WI38 (cell line): ENCODE data around the gene SNAP91.
"Not testable (repeated sequence)": the region's sequence is repeated elsewhere in the genome, so short reads cannot be mapped to it uniquely, and the experiment has no call there.

ENCODE experiments used
- H3K4me3 ChIP-seq: 2 replicates; pipeline ENCODE4 v1.5.1; 2011; ENCODE audit warnings: low read depth, mild to moderate bottlenecking, control low read depth, low read length
- CTCF ChIP-seq: IDR thresholded peaks from 2 replicates; pipeline ENCODE4 v1.5.1; 2012; ENCODE audit warnings: low read depth, mild to moderate bottlenecking, control low read depth, low read length

The SNAP91 gene

GRCh38 chr6:83633149-83633548 lies 75.8 kb downstream of the SNAP91 start:
- H3K4me3 ChIP-seq = no peak overlapping the region

DNA sequence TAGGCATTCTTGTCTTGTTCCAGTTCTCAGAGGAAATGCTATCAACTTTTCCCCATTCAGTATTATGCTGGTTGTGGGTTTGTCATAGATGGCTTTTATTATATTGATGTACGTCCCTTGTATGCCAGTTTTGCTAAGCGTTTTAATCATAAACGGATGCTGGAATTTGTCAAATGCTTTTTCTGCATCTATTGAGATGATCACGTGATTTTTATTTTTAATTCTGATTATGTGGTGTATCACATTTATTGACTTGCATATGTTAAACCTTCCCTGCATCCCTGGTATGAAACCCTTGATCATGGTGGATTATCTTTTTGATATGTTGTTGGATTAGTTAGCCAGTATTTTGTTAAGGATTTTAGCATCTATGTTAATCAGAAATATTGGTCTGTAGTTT lies 79.0 kb downstream of the SNAP91 start:
- H3K4me3 ChIP-seq = not testable (repeated sequence)

More at GRCh38 chr6:83633149-83633548, 75.8 kb downstream of the SNAP91 start:
- TF ChIP-seq CTCF = no peak

DNA sequence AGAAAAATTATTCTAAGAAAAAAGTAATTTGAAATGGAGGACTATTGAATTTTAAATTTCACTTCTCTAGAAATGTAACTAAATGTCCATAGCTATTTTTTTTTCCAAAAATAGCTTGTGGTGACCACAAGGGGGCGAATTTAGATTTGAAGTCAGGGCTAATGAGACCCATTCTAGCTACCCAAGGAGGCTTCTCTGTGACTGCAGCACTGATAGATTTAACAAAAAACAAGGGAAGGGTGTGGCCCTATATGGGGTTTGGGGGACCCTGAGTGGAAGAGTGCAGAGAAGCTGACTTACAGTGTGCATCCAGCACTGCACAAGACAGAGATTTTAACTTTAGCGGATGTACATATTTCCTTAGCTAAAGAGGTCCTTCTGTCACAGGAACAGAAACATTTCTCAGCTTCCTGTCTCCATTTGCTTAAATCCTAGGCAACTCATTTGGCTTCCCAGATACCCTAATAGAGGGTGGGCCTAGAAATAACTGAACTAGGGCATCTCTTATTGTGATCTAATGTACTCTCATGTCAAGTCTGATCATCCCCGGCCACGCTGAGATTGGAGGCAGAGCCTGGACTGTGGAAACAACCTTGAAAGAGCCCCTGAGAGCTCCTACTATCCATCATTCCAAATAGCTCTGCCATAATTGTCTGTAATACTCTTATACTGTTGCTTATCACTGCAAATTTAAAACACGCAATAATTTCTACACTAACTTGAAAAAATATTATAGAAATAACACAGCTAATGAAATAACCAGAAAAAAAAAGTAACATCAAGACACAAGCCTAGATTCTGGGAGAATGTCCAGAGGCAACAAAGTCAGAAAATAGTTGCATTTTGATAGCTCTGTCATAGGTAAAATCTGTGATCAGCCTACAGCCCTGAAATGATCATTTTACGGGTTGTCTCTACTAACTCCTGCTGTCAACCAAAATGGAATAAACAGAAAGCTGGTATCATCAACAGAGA lies 93.6 kb downstream of the SNAP91 start:
- H3K4me3 ChIP-seq = no peak overlapping the region
- peak; percentile 46 for TF ChIP-seq CTCF

GRCh38 chr6:83613378-83613777 lies 95.5 kb downstream of the SNAP91 start:
- no peak for TF ChIP-seq CTCF
- H3K4me3 ChIP-seq = no peak overlapping the region

DNA sequence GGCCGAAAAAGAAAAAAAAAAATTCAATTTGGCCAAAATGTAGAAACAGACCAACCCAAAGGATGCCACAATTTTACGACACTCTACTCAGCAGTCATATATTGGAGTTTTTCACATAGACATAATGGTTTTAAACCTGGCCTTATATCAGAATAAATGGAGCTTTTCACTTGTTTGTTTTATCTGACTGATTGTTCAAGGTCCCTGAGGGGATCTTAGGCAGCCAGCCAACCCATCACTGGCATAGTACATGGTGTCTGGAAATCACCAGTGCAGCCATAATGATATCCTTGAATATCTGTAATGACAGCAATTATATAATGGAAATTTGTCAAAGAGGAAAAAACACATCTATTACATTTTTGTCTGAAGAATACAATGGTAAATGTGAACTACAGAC lies 99.7 kb downstream of the SNAP91 start:
- no peak for TF ChIP-seq CTCF
- H3K4me3 ChIP-seq = no peak overlapping the region

GRCh38 chr6:83605517-83605916 lies 103.4 kb downstream of the SNAP91 start:
- H3K4me3 ChIP-seq = no peak overlapping the region
- TF ChIP-seq CTCF = no peak

DNA sequence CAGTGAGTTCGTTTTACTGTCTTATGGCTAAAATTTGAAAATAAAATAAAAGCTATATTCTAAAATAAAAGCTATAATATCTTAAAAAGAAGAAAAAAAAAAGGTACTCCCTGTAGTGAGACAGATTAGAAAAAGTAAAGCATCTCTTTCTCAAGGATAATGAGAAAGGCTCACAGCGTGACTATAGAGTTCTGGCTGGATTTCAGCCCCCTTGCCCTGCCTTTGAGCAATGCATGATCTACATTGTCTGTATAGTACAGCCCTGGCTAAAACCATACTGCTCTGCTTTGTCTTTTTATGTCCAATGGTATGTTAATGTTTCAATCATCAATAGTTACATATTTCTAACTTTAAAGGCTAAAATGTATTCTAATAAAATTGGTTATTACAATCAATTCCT lies 105.3 kb downstream of the SNAP91 start:
- no peak overlapping the region for H3K4me3 ChIP-seq
- no peak for TF ChIP-seq CTCF
